IMR-90 (cell line): ENCODE results near the gene SNRPE. TPM values are rescaled to one million over a fixed set of nuclear protein-coding genes. Genes with fewer than 3 reads are reported as not detected.
A peak's percentile ranks its signal among the peaks of the same experiment; 100 is the strongest.

Experiments
- ATAC-seq: fragments of 200-7000 bp; cut with Tn5 transposase; 2 replicates; pipeline ENCODE4 v1.9.1; 2020; ENCODE audit warnings: low read depth, mild to moderate bottlenecking, moderate library complexity
- BruUV-seq: library from RNA; stranded (reverse); fragments of 400-500 nt; replicated peaks from 2 replicates; lab custom pipeline; 2021; lab: Mats Ljungman, UMichigan
- CTCF ChIA-PET: fragments of 300-600 bp; formaldehyde crosslinking; extraction: SDS; loops from one replicate; lab custom pipeline; 2021; ENCODE audit warnings: antibody characterized with exemption; lab: Yijun Ruan, JAX
- POLR2A ChIA-PET: fragments of 300-600 bp; sonication (Branson Sonifier 250); formaldehyde crosslinking; loops from one replicate; lab custom pipeline; 2022; ENCODE audit warnings: antibody characterized with exemption; ENCODE audit not compliant: unreplicated experiment; lab: Charles Lee
- DNase-seq: peaks from one replicate; pipeline ENCODE4 v3.0.0; 2013
- H2AFZ ChIP-seq: replicated peaks from 2 replicates; pipeline ENCODE3; 2013; ENCODE audit warnings: low read length, mild to moderate bottlenecking; ENCODE audit not compliant: poor library complexity
- H2AK5ac ChIP-seq: 2 replicates; pipeline ENCODE4 v1.6.1; 2013; ENCODE audit warnings: low read depth, low read length, inconsistent platforms
- H2AK9ac ChIP-seq: replicated peaks from 2 replicates; pipeline ENCODE3; 2013; ENCODE audit warnings: mild to moderate bottlenecking, low read depth, low read length, moderate library complexity; ENCODE audit not compliant: poor library complexity
- H2BK120ac ChIP-seq: 2 replicates; pipeline ENCODE4 v1.6.1; 2013; ENCODE audit warnings: low read depth, low read length, inconsistent platforms
- H2BK15ac ChIP-seq: 3 replicates; pipeline ENCODE4 v1.6.1; 2013; ENCODE audit warnings: low read depth, low read length, inconsistent platforms
- H2BK20ac ChIP-seq: 2 replicates; pipeline ENCODE4 v1.6.1; 2013; ENCODE audit warnings: low read depth, mild to moderate bottlenecking, inconsistent platforms, low read length, moderate library complexity
- H2BK5ac ChIP-seq: 2 replicates; pipeline ENCODE4 v1.6.1; 2013; ENCODE audit warnings: mild to moderate bottlenecking, low read depth, low read length, inconsistent platforms; ENCODE audit not compliant: poor library complexity, severe bottlenecking
- H3K14ac ChIP-seq: replicated peaks from 2 replicates; pipeline ENCODE4 v1.6.1; 2013; ENCODE audit warnings: low read depth, low read length, inconsistent platforms
- H3K18ac ChIP-seq: 2 replicates; pipeline ENCODE4 v1.6.1; 2013; ENCODE audit warnings: low read depth, low read length, control low read depth
- H3K23ac ChIP-seq: 2 replicates; pipeline ENCODE4 v1.6.1; 2013; ENCODE audit warnings: low read depth, low read length, inconsistent platforms
- H3K27ac ChIP-seq: 2 replicates; pipeline ENCODE4 v1.5.1; 2013; ENCODE audit warnings: mild to moderate bottlenecking, control low read depth, low read length; ENCODE audit not compliant: insufficient read depth
- H3K27me3 ChIP-seq: 2 replicates; pipeline ENCODE4 v1.6.1; 2013; ENCODE audit warnings: low read length; ENCODE audit not compliant: control insufficient read depth, insufficient read depth
- H3K36me3 ChIP-seq: 2 replicates; pipeline ENCODE4 v1.6.1; 2013; ENCODE audit warnings: low read length, mixed read lengths; ENCODE audit not compliant: control insufficient read depth, insufficient read depth
- H3K4ac ChIP-seq: 2 replicates; pipeline ENCODE4 v1.6.1; 2013; ENCODE audit warnings: low read depth, low read length, inconsistent platforms
- H3K4me1 ChIP-seq: 2 replicates; pipeline ENCODE4 v1.6.1; 2013; ENCODE audit warnings: low read length, mixed read lengths; ENCODE audit not compliant: control insufficient read depth, insufficient read depth
- H3K4me2 ChIP-seq: 2 replicates; pipeline ENCODE4 v1.6.1; 2013; ENCODE audit warnings: low read depth, mild to moderate bottlenecking, control low read depth, low read length, moderate library complexity
- H3K4me3 ChIP-seq: 2 replicates; pipeline ENCODE4 v1.5.1; 2013; ENCODE audit warnings: low read depth, mild to moderate bottlenecking, control low read depth, low read length, moderate library complexity; ENCODE audit not compliant: insufficient read depth
- H3K56ac ChIP-seq: 2 replicates; pipeline ENCODE4 v1.6.1; 2013; ENCODE audit warnings: low read length, inconsistent platforms; ENCODE audit not compliant: insufficient read depth; ENCODE audit errors: extremely low read depth
- H3K79me1 ChIP-seq, 2 experiments: 2 replicates each; pipeline ENCODE4 v1.6.1; 2013; ENCODE audit warnings: low read length in 2 of 2, inconsistent platforms in 1 of 2, low read depth in 1 of 2
- H3K9ac ChIP-seq: 2 replicates; pipeline ENCODE4 v1.6.1; 2013; ENCODE audit warnings: low read depth, low read length, control low read depth
- H3K9me1 ChIP-seq: 2 replicates; pipeline ENCODE4 v1.6.1; 2013; ENCODE audit warnings: low read length, inconsistent platforms; ENCODE audit not compliant: insufficient read depth
- H3K9me3 ChIP-seq: 2 replicates; pipeline ENCODE4 v1.6.1; 2013; ENCODE audit warnings: low read length; ENCODE audit not compliant: control insufficient read depth, insufficient read depth
- H4K20me1 ChIP-seq: 2 replicates; pipeline ENCODE4 v1.6.1; 2013; ENCODE audit warnings: low read length, inconsistent platforms; ENCODE audit not compliant: insufficient read depth
- H4K5ac ChIP-seq: 2 replicates; pipeline ENCODE4 v1.6.1; 2013; ENCODE audit warnings: mild to moderate bottlenecking, low read depth, low read length, control low read depth
- H4K8ac ChIP-seq, 2 experiments: 2 replicates each; pipeline ENCODE4 v1.6.1; 2013; ENCODE audit warnings: low read depth in 2 of 2, low read length in 2 of 2, control low read depth in 1 of 2, inconsistent platforms in 1 of 2
- H4K91ac ChIP-seq: 2 replicates; pipeline ENCODE4 v1.6.1; 2013; ENCODE audit warnings: low read depth, low read length, inconsistent platforms; ENCODE audit not compliant: insufficient read depth
- BHLHE40 ChIP-seq: fragments of 150-350 bp; IDR thresholded peaks from 2 replicates; pipeline ENCODE4 v1.6.1; 2016; ENCODE audit warnings: mild to moderate bottlenecking, low read depth, low read length
- CHD1 ChIP-seq: IDR thresholded peaks from 2 replicates; pipeline ENCODE4 v1.6.1; 2012; ENCODE audit warnings: low read depth, low read length, improper control_type of control experiment
- ELK1 ChIP-seq: fragments of 150-350 bp; IDR thresholded peaks from 2 replicates; pipeline ENCODE4 v1.6.1; 2016; ENCODE audit warnings: low read depth, mild to moderate bottlenecking, low read length, moderate library complexity, borderline replicate concordance
- MAZ ChIP-seq: IDR thresholded peaks from 2 replicates; pipeline ENCODE4 v1.6.1; 2012; ENCODE audit warnings: low read depth, mild to moderate bottlenecking, low read length, improper control_type of control experiment, moderate library complexity, borderline replicate concordance
- dilution Hi-C: fragments of 300-500 bp; cut with HindIII; formaldehyde crosslinking; loops from one replicate; pipeline ENCODE4 v1.14.3; 2018; ENCODE audit warnings: low sequenced_read_pairs; ENCODE audit not compliant: unreplicated experiment
- in situ Hi-C: fragments of 300-500 bp; cut with MboI; formaldehyde crosslinking; loops from 3 replicates; pipeline ENCODE4 v1.14.3; 2019; ENCODE audit warnings: low sequenced_read_pairs, inconsistent platforms, mixed read lengths
- intact Hi-C: fragments of 100-400 bp; cut with micrococcal nuclease; formaldehyde crosslinking; loops from 2 replicates; pipeline ENCODE4 v1.10.0; 2022
- polyA plus RNA-seq, 3 experiments: library from polyadenylated mRNA; depleted of rRNA; stranded (reverse); fragments of >200 nt; gene quantifications; 2 replicates each; pipeline ENCODE4 v1.2.3, GENCODE V29; 2012; ENCODE audit warnings: low replicate concordance in 1 of 3
- total RNA-seq: library from RNA; depleted of rRNA; stranded (reverse); fragments of >200 nt; gene quantifications from 2 replicates; pipeline ENCODE4 v1.2.3, GENCODE V29; 2012

SNRPE gene
- total and polyA plus RNA-seq, 2 of the 4 experiments (the other 2 are of a cell fraction) = 43.6 to 219 TPM

GRCh38 chr1:203888807-203889251 lies 27.4 kb downstream of the SNRPE start:
- no TSS peak for BruUV-seq
- Histone ChIP-seq H3K23ac (peak overlapping the region; percentile 87; the same call in 1 of the 2 replicates), H3K9me3 (no peaks in the 10 kb centered on the region), H2AFZ (no peak overlapping the region), H2AK5ac (peak overlapping the region; percentile 74), H3K4me2 (peak overlapping the region; percentile 25; the same call in 1 of the 2 replicates), H3K9ac (no peak overlapping the region), H3K27me3 (no peaks in the 10 kb centered on the region), H3K27ac (peak overlapping the region; percentile 65), H3K36me3 (no peaks in the 10 kb centered on the region), H2BK120ac (peak overlapping the region; percentile 99), H4K8ac (peak overlapping the region; percentile 82 to 88), H3K56ac (peak overlapping the region; percentile 81), H3K18ac (peak overlapping the region; percentile 80), H4K20me1 (no peaks in the 10 kb centered on the region), H4K5ac (peak overlapping the region; percentile 59; the same call in 1 of the 2 replicates), H3K4me3 (no peak overlapping the region), H2BK20ac (peak overlapping the region; percentile 100), H3K14ac (peak overlapping the region; percentile 98), H3K79me1 (no peaks in the 10 kb centered on the region; a peak in 1 of 4 replicates), H2AK9ac (no peak overlapping the region), H3K9me1 (peaks cover 7% of the 10 kb centered on the region; the same call in 1 of the 2 replicates), H3K4me1 (peaks cover 6% of the 10 kb centered on the region), H2BK5ac (peak overlapping the region; percentile 93), H2BK15ac (peak overlapping the region; percentile 92; the same call in 1 of the 3 replicates), H4K91ac (peak overlapping the region; percentile 90), H3K4ac (peak overlapping the region; percentile 96)
- intact Hi-C loops = no loop called here
- TF ChIP-seq MAZ = no peak
- TF ChIP-seq CHD1 = no peak
- no peak for TF ChIP-seq ELK1
- no peak for TF ChIP-seq BHLHE40
- DNase-seq (peak; percentile 61), ATAC-seq (peak; percentile 42; the same call in 1 of the 2 replicates)
- in situ Hi-C loops = no loop called here
- POLR2A ChIA-PET = no interaction called here
- CTCF ChIA-PET = interaction anchor here (0.5 kb wide), 1 partner anchor 22 kb away, joined by 4 read pairs; no protein-coding TSS in a partner anchor
- dilution Hi-C loops = no loop called here
